ENCODE results near the gene TMEM187.

Gene TMEM187

DNA sequence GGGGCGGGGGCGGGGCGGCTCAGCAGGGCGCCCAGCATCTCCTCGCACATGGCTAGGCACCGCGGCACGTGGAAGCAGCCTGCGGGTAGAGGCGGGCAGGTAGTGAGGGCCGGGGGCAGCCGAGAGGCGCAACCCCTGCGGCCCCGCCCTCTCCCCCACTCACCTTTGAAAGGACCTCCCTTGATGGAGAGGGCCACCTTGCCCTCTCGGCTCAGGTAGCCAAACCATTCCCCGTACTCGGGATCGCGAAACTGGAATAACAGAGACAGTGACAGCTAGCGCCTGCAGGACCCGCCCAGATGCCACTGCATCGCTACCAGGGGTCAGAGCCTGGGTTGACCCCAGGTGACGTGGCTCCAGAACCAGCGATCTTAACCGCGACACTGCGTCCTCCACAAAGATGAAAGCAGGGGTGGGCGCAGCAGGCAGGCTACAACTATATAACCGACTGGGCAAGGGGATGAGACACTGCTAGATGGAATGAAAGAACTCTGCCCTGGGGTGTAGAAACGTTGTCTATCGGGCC is 37.2 kb upstream of the TMEM187 start:
- TF ChIP-seq, protein P1, sequence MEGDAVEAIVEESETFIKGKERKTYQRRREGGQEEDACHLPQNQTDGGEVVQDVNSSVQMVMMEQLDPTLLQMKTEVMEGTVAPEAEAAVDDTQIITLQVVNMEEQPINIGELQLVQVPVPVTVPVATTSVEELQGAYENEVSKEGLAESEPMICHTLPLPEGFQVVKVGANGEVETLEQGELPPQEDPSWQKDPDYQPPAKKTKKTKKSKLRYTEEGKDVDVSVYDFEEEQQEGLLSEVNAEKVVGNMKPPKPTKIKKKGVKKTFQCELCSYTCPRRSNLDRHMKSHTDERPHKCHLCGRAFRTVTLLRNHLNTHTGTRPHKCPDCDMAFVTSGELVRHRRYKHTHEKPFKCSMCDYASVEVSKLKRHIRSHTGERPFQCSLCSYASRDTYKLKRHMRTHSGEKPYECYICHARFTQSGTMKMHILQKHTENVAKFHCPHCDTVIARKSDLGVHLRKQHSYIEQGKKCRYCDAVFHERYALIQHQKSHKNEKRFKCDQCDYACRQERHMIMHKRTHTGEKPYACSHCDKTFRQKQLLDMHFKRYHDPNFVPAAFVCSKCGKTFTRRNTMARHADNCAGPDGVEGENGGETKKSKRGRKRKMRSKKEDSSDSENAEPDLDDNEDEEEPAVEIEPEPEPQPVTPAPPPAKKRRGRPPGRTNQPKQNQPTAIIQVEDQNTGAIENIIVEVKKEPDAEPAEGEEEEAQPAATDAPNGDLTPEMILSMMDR (IDR thresholded peaks at IDR 0.05), result no peak
- H3K27ac ChIP-seq, result peak overlapping the region in 1 of 2 donors; percentile 83

DNA sequence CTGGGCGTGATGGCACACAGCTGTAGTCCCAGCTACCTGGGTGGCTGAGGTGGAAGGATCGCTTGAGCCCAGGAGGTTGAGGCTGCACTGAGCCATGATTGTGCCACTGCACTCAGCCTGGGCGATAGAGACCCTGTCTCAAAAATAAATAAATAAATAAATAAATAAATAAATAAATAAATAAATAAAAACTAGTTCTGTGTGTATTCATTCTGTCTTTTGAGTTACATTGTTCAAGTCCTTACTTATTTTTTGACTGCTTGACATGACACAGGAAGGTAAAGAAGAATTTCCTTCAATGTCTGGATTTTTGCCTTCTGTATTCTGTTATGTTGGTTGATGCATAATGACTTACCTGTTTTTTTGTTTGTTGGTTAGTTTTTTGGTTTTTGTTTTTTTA is 35.5 kb upstream of the TMEM187 start:
- DNase-seq (ENCODE audit: low spot score), result no peak
- no peak overlapping the region for H3K27ac ChIP-seq
- H3K4me3 ChIP-seq, result no peak overlapping the region
- TF ChIP-seq, protein P1 (IDR thresholded peaks at IDR 0.05), result no peak

More for the DNA sequence above, 37.2 kb upstream of the TMEM187 start:
- no peak for DNase-seq (ENCODE audit: low spot score)
- H3K4me3 ChIP-seq, result peak overlapping the region; percentile 99

GRCh38 chrX:153938226-153938786 is 34.2 kb upstream of the TMEM187 start:
- no peak for DNase-seq (ENCODE audit: low spot score)
- Histone ChIP-seq H3K27ac (no peak overlapping the region), H3K4me3 (no peak overlapping the region)
- TF ChIP-seq, protein P1 (IDR thresholded peaks at IDR 0.05), result no peak

- H3K27ac ChIP-seq, result no peak overlapping the region
- TF ChIP-seq, protein P1 (IDR thresholded peaks at IDR 0.05), result no peak
- no peak overlapping the region for H3K4me3 ChIP-seq
- DNase-seq (ENCODE audit: low spot score), result no peak
Measured at GRCh38 chrX:153939573-153939972, 33.0 kb upstream of the TMEM187 start.

DNA sequence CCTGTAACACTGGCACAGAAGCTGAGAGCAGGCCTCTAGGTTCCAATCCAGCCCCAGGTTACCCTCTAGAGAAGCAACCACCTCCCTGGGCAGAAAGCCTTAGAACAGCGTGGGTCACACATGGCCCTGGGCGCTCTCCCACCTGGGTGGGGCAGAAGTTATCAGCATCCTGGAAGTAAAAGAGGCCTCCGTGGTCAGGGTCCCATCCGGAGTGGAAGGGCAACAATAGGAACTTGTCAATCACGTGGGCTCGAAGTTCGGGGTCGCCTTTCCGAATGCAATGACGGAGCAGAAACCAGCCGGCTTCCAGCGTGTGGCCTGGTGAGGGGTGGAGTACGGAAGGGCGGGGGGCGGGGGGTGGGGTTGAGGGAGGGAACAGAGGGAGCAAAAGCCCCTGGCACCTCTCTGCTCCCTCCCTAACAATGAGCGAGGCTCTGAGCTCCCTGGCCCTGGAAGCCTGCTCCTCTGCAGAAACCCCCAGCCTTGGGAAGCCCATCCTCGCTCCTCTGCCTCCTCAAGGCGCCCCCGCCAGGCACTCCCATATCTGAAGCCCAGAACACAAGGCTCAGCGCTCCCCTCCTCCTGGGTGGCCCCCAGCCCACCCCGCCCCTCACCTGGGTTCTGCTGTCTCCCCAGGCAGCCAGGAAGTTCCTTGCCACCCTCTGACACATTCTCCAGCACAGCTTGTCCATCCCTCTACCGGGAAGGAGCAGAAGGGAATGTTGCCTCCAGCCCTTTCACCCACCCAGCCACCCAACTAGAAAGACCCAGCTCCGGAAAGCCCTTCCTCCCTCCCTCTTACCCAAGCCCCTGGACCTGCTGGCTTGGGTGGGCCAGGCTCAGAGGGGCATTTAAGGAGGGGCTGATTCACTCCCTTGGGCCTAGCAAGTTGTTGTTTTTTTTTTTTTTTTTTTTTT is 31.0 kb upstream of the TMEM187 start:
- DNase-seq (ENCODE audit: low spot score), result no peak
- TF ChIP-seq, protein P1 (IDR thresholded peaks at IDR 0.05), result no peak
- Histone ChIP-seq H3K4me3 (peak overlapping the region; percentile 21), H3K27ac (peak overlapping the region in 1 of 2 donors; percentile 51)

GRCh38 chrX:153944140-153944799 is 28.3 kb upstream of the TMEM187 start, which contains the start of gene RENBP:
Gene RENBP (minus strand): TSS chrX:153944643. CDS start chrX:153944610, 33 bp downstream.
- DNase-seq (ENCODE audit: low spot score), result no peak
- TF ChIP-seq, protein P1 (IDR thresholded peaks at IDR 0.05), result no peak
- Histone ChIP-seq H3K27ac (peak within 1 kb of the TSS; percentile 37 to 66), H3K4me3 (peak within 1 kb of the TSS; percentile 65)
